K562 (cell line): ENCODE data around the gene PDE4A. TPM values are rescaled to one million over a fixed set of nuclear protein-coding genes. Genes with fewer than 3 reads are reported as not detected.

Source experiments
- BCL6 ChIP-seq: fragments of 250-450 bp; sonication (Bioruptor Pico); IDR thresholded peaks from 2 replicates; pipeline ENCODE4 v1.4.0; 2020
- CHD2 ChIP-seq: IDR thresholded peaks from 2 replicates; pipeline ENCODE4 v1.6.1; 2011; ENCODE audit warnings: low read depth, low read length
- CREB1 ChIP-seq, 2 experiments: sonication (generic) in 1 of 2; formaldehyde crosslinking in 1 of 2; IDR thresholded peaks; 2 replicates each; pipeline versions ENCODE4 v1.6.1 to v1.8.0; 2012 to 2022; ENCODE audit warnings: inconsistent platforms in 1 of 2, mild to moderate bottlenecking in 1 of 2, missing genetic modification reagents in 1 of 2, moderate library complexity in 1 of 2
- EHMT2 ChIP-seq: fragments of 450-650 bp; IDR thresholded peaks from 2 replicates; pipeline ENCODE4 v1.6.1; 2018; ENCODE audit warnings: antibody characterized with exemption
- FOXJ3 ChIP-seq: sonication (generic); formaldehyde crosslinking; IDR thresholded peaks from 2 replicates; pipeline ENCODE4 v1.4.0; 2020; ENCODE audit warnings: mild to moderate bottlenecking, missing genetic modification reagents
- FOXP1 ChIP-seq: sonication (generic); formaldehyde crosslinking; IDR thresholded peaks from 2 replicates; pipeline ENCODE4 v1.8.0; 2022; ENCODE audit warnings: mild to moderate bottlenecking, missing genetic modification reagents
- HDAC1 ChIP-seq, 2 experiments: fragments of 450-650 bp; IDR thresholded peaks; 2 replicates each; pipeline ENCODE4 v1.6.1; 2016 to 2017; ENCODE audit warnings: inconsistent platforms in 1 of 2, mild to moderate bottlenecking in 1 of 2, moderate library complexity in 1 of 2
- KAT7 ChIP-seq: sonication (generic); formaldehyde crosslinking; IDR thresholded peaks from 2 replicates; pipeline ENCODE4 v1.8.0; 2022; ENCODE audit warnings: missing genetic modification reagents, mild to moderate bottlenecking, borderline replicate concordance
- L3MBTL2 ChIP-seq: fragments of 450-650 bp; IDR thresholded peaks from 2 replicates; pipeline ENCODE4 v1.6.1; 2016; ENCODE audit warnings: mild to moderate bottlenecking, moderate library complexity
- NFYB ChIP-seq: IDR thresholded peaks from 2 replicates; pipeline ENCODE4 v1.6.1; 2011; ENCODE audit warnings: mild to moderate bottlenecking, moderate library complexity; ENCODE audit not compliant: insufficient read length; ENCODE audit errors: extremely low read depth
- SIN3A ChIP-seq, 2 experiments: fragments of 150-350 bp in 1 of 2; IDR thresholded peaks; 2 replicates each; pipeline ENCODE4 v1.6.1; 2011 to 2016; ENCODE audit warnings: borderline replicate concordance in 2 of 2, low read depth in 2 of 2, low read length in 2 of 2, mild to moderate bottlenecking in 2 of 2, moderate library complexity in 2 of 2; ENCODE audit not compliant: control insufficient read depth in 1 of 2
- TAL1 ChIP-seq: fragments of 450-650 bp; IDR thresholded peaks from 2 replicates; pipeline ENCODE4 v1.6.1; 2016; ENCODE audit warnings: mild to moderate bottlenecking
- YY1 ChIP-seq, 3 experiments: IDR thresholded peaks; 2 replicates each; pipeline ENCODE4 v1.6.1; 2011; ENCODE audit warnings: low read length in 2 of 3, mild to moderate bottlenecking in 2 of 3, moderate library complexity in 2 of 3, borderline replicate concordance in 1 of 3, control low read depth in 1 of 3, low read depth in 1 of 3; ENCODE audit not compliant: insufficient read depth in 3 of 3, insufficient replicate concordance in 2 of 3, control insufficient read depth in 1 of 3, insufficient read length in 1 of 3; ENCODE audit errors: extremely low read depth in 1 of 3
- ZBTB7A ChIP-seq: IDR thresholded peaks from 2 replicates; pipeline ENCODE4 v1.6.1; 2011; ENCODE audit warnings: low read depth, mild to moderate bottlenecking, low read length, moderate library complexity, borderline replicate concordance; ENCODE audit not compliant: control insufficient read depth
- ZFP30 ChIP-seq: fragments of 250-450 bp; sonication (Bioruptor Pico); IDR thresholded peaks from 2 replicates; pipeline ENCODE4 v1.8.0; 2022; ENCODE audit warnings: moderate library complexity, mild to moderate bottlenecking, inconsistent platforms, borderline replicate concordance
- ZNF57 ChIP-seq: fragments of 450-650 bp; formaldehyde crosslinking; IDR thresholded peaks from 2 replicates; pipeline ENCODE4 v1.4.0; 2020; ENCODE audit warnings: mild to moderate bottlenecking, moderate library complexity
- polyA plus RNA-seq, 8 experiments: library from polyadenylated mRNA; depleted of rRNA in 4 of 8; stranded (reverse) in 5 of 8; unstranded in 3 of 8; fragments of >200 nt; fragmentation: Nextera tagmentation in 2 of 8; fragmentation: Illumina TruSeq in 1 of 8; extraction: Ambion mirVana in 2 of 8; extraction: Trizol in 1 of 8; gene quantifications; 2 replicates each; pipeline versions ENCODE4 v1.2.1 to v1.2.3, GENCODE V29; 2011 to 2014; ENCODE audit warnings: inconsistent platforms in 1 of 8, missing spikeins in 1 of 8
- total RNA-seq, 7 experiments: library from RNA; depleted of rRNA in 6 of 7; stranded (reverse); fragments of >200 nt in 6 of 7; fragmentation: Illumina TruSeq in 2 of 7; extraction: Trizol in 2 of 7; gene quantifications; 2 replicates each; pipeline versions ENCODE4 v1.2.1 to v1.2.3, GENCODE V29; 2011 to 2021; ENCODE audit warnings: low replicate concordance in 1 of 7
- TF ChIP-seq, protein P1 (sequence below): sonication (generic); IDR thresholded peaks from 2 replicates; pipeline ENCODE4 v1.6.1; 2016
- TF ChIP-seq, protein P2 (sequence below): fragments of 450-650 bp; IDR thresholded peaks from 2 replicates; pipeline ENCODE4 v1.6.1; 2016; ENCODE audit warnings: borderline replicate concordance
- TF ChIP-seq, protein P3 (sequence below), 3 experiments: IDR thresholded peaks in 2 of 3; conservative IDR thresholded peaks in 1 of 3; 2 replicates each; pipeline ENCODE4 v1.5.1; 2011 to 2012; ENCODE audit warnings: low read length in 3 of 3, mild to moderate bottlenecking in 3 of 3, control low read depth in 2 of 3, improper control_type of control experiment in 1 of 3, inconsistent platforms in 1 of 3, low read depth in 1 of 3, mixed read lengths in 1 of 3, moderate library complexity in 1 of 3; ENCODE audit not compliant: insufficient read depth in 2 of 3
- TF ChIP-seq, protein P4 (sequence below): sonication (generic); formaldehyde crosslinking; IDR thresholded peaks from 2 replicates; pipeline ENCODE4 v1.8.0; 2022; ENCODE audit warnings: mild to moderate bottlenecking, missing genetic modification reagents

PDE4A gene
- total and polyA plus RNA-seq, 9 of the 15 experiments (the other 6 are each of a cell fraction or from before 2014, with no cell fraction given), result 0.66 to 26.9 (median 4.6) TPM

DNA sequence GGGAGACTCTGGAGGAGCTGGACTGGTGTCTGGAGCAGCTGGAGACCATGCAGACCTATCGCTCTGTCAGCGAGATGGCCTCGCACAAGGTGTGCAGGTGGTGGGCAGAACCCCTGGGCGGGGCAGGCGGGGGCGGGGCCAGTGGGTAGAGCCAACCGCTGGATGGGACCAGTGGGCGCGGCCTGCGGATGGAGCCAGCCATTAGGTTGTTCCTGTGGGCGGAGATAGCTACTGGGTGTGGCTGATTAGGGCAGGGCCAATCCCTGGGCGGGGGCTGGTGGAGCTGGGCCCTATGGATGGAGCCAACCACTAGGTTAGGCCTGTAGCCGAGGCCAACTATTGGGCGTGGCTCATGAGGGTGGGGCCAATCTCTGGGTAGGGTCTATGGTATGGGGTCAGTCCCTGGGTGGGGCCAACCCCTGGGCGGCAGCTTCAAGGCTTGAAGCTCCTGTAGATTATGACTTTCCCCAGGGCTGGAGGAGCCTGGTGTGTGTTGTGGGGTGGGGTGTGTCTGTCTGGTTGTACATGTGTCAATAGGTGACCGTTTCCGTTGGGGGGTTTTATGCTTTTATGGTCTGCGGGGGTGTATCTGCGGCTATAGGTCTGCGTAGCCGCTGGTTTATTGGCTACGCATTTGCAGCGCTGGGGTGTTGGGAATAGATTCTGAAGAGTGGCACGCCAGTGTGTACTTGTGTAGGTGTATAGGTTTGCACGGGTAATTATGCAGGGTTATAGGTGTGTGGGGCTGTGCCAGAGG is 30.7 kb downstream of the PDE4A start (continued):
- TF ChIP-seq, protein P1, sequence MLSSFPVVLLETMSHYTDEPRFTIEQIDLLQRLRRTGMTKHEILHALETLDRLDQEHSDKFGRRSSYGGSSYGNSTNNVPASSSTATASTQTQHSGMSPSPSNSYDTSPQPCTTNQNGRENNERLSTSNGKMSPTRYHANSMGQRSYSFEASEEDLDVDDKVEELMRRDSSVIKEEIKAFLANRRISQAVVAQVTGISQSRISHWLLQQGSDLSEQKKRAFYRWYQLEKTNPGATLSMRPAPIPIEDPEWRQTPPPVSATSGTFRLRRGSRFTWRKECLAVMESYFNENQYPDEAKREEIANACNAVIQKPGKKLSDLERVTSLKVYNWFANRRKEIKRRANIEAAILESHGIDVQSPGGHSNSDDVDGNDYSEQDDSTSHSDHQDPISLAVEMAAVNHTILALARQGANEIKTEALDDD, result peak; percentile 42; the same call in 1 of the 2 replicates
- TF ChIP-seq CREB1 (IDR thresholded peaks at IDR 0.05) (no peak), CREB1 (CRISPR knock-in tag; IDR thresholded peaks at IDR 0.05) (peak; percentile 14; the same call in 1 of the 2 replicates), KAT7 (no peak), ZFP30 (CRISPR knock-in tag) (no peak), EHMT2 (0 out of 2 replicates have a peak, but pooled peaks have one; percentile 19), HDAC1 (IDR thresholded peaks at IDR 0.05) (no peak; a peak in 1 of 4 replicates), FOXP1 (CRISPR knock-in tag) (no peak), NFYB (peak; percentile 67), ZNF57 (CRISPR knock-in tag) (no peak), CHD2 (0 out of 2 replicates have a peak, but pooled peaks have one; percentile 33), ZBTB7A (peak; percentile 69; the same call in 1 of the 2 replicates), FOXJ3 (CRISPR knock-in tag) (no peak), TAL1 (no peak), L3MBTL2 (peak; percentile 66), YY1 (IDR thresholded peaks at IDR 0.05; ENCODE audit: borderline replicate concordance in 1 of 3, control insufficient read depth in 1 of 3, extremely low read depth in 1 of 3, insufficient read depth in 3 of 3, insufficient read length in 1 of 3, insufficient replicate concordance in 2 of 3, low read depth in 1 of 3, low read length in 2 of 3) (peak in 1 of 3 experiments; percentile 28), BCL6 (CRISPR knock-in tag) (no peak), SIN3A (IDR thresholded peaks at IDR 0.05; ENCODE audit: borderline replicate concordance in 2 of 2, control insufficient read depth in 1 of 2, low read depth in 2 of 2, low read length in 2 of 2) (peak in 1 of 2 experiments; percentile 44; a peak in 1 of 4 replicates)
- TF ChIP-seq, protein P2, sequence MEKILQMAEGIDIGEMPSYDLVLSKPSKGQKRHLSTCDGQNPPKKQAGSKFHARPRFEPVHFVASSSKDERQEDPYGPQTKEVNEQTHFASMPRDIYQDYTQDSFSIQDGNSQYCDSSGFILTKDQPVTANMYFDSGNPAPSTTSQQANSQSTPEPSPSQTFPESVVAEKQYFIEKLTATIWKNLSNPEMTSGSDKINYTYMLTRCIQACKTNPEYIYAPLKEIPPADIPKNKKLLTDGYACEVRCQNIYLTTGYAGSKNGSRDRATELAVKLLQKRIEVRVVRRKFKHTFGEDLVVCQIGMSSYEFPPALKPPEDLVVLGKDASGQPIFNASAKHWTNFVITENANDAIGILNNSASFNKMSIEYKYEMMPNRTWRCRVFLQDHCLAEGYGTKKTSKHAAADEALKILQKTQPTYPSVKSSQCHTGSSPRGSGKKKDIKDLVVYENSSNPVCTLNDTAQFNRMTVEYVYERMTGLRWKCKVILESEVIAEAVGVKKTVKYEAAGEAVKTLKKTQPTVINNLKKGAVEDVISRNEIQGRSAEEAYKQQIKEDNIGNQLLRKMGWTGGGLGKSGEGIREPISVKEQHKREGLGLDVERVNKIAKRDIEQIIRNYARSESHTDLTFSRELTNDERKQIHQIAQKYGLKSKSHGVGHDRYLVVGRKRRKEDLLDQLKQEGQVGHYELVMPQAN, result peak; percentile 23; the same call in 1 of the 2 replicates
- TF ChIP-seq, protein P3, sequence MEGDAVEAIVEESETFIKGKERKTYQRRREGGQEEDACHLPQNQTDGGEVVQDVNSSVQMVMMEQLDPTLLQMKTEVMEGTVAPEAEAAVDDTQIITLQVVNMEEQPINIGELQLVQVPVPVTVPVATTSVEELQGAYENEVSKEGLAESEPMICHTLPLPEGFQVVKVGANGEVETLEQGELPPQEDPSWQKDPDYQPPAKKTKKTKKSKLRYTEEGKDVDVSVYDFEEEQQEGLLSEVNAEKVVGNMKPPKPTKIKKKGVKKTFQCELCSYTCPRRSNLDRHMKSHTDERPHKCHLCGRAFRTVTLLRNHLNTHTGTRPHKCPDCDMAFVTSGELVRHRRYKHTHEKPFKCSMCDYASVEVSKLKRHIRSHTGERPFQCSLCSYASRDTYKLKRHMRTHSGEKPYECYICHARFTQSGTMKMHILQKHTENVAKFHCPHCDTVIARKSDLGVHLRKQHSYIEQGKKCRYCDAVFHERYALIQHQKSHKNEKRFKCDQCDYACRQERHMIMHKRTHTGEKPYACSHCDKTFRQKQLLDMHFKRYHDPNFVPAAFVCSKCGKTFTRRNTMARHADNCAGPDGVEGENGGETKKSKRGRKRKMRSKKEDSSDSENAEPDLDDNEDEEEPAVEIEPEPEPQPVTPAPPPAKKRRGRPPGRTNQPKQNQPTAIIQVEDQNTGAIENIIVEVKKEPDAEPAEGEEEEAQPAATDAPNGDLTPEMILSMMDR (IDR thresholded peaks at IDR 0.05 in 2 of 3, conservative IDR thresholded peaks at IDR 0.05 in 1 of 3; ENCODE audit: insufficient read depth in 2 of 3, low read depth in 1 of 3, low read length in 3 of 3), result no peak
- TF ChIP-seq, protein P4, sequence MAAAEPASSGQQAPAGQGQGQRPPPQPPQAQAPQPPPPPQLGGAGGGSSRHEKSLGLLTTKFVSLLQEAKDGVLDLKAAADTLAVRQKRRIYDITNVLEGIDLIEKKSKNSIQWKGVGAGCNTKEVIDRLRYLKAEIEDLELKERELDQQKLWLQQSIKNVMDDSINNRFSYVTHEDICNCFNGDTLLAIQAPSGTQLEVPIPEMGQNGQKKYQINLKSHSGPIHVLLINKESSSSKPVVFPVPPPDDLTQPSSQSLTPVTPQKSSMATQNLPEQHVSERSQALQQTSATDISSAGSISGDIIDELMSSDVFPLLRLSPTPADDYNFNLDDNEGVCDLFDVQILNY (CRISPR knock-in tag), result 0 out of 2 replicates have a peak, but pooled peaks have one; percentile 50
